OCI-LY7 (cell line): Measurements from ENCODE around the gene TEDC1. TPM values are rescaled to one million over a fixed set of nuclear protein-coding genes. Genes with fewer than 3 reads are reported as not detected.

Source experiments
- BruUV-seq: library from RNA; stranded (reverse); fragments of 400-500 nt; replicated peaks from 2 replicates; lab custom pipeline; 2021; lab: Mats Ljungman, UMichigan
- CTCF ChIA-PET: fragments of 300-600 bp; sonication (Branson Sonifier 250); formaldehyde crosslinking; loops from one replicate; lab custom pipeline; 2022; ENCODE audit warnings: antibody characterized with exemption; ENCODE audit not compliant: unreplicated experiment; lab: Charles Lee
- POLR2A ChIA-PET: fragments of 300-600 bp; sonication (Branson Sonifier 250); formaldehyde crosslinking; loops from one replicate; lab custom pipeline; 2022; ENCODE audit warnings: antibody characterized with exemption; lab: Charles Lee
- DNase-seq: peaks from one replicate; pipeline ENCODE4 v3.0.0-alpha.2; 2015; ENCODE audit warnings: low spot score
- H2AFZ ChIP-seq: fragments of 200-600 bp; sonication (generic), shearing (Covaris generic); 2 replicates; pipeline ENCODE4 v1.6.1; 2014; ENCODE audit warnings: mild to moderate bottlenecking, antibody characterized with exemption, low read length, moderate library complexity
- H3K27ac ChIP-seq: fragments of 200-600 bp; sonication (generic); 2 replicates; pipeline ENCODE4 v1.5.1; 2014; ENCODE audit warnings: mixed run types, low read depth, mild to moderate bottlenecking, moderate library complexity, low read length, inconsistent platforms; ENCODE audit not compliant: poor library complexity, severe bottlenecking
- H3K36me3 ChIP-seq: fragments of 200-600 bp; sonication (generic); 2 replicates; pipeline ENCODE4 v1.6.1; 2014; ENCODE audit warnings: mild to moderate bottlenecking, antibody characterized with exemption, low read length, moderate library complexity, mixed read lengths; ENCODE audit not compliant: insufficient read depth
- H3K4me1 ChIP-seq: fragments of 200-600 bp; sonication (generic); 2 replicates; pipeline ENCODE4 v1.5.1; 2014; ENCODE audit warnings: mild to moderate bottlenecking, low read length; ENCODE audit not compliant: insufficient read depth, poor library complexity, severe bottlenecking
- H3K4me2 ChIP-seq: fragments of 200-600 bp; sonication (generic); 2 replicates; pipeline ENCODE4 v1.6.1; 2014; ENCODE audit warnings: mild to moderate bottlenecking, low read length
- H3K4me3 ChIP-seq: fragments of 200-600 bp; sonication (generic); 2 replicates; pipeline ENCODE4 v1.5.1; 2014; ENCODE audit warnings: mild to moderate bottlenecking, low read depth, low read length; ENCODE audit not compliant: poor library complexity, severe bottlenecking
- H3K79me2 ChIP-seq: fragments of 200-600 bp; sonication (generic); 2 replicates; pipeline ENCODE4 v1.6.1; 2016; ENCODE audit warnings: low read depth, mild to moderate bottlenecking, low read length, moderate library complexity, mixed read lengths; ENCODE audit not compliant: insufficient read depth
- H3K9me2 ChIP-seq: fragments of 200-600 bp; sonication (generic); 2 replicates; pipeline ENCODE4 v1.6.1; 2016; ENCODE audit warnings: mild to moderate bottlenecking, low read length, mixed read lengths; ENCODE audit not compliant: insufficient read depth
- H3K9me3 ChIP-seq: fragments of 200-600 bp; sonication (generic); 2 replicates; pipeline ENCODE4 v1.6.1; 2014; ENCODE audit warnings: mild to moderate bottlenecking, mixed run types, low read length, mixed read lengths
- H4K20me1 ChIP-seq: fragments of 200-600 bp; sonication (generic); 2 replicates; pipeline ENCODE4 v1.6.1; 2014; ENCODE audit warnings: mild to moderate bottlenecking, antibody characterized with exemption, low read length, moderate library complexity, mixed read lengths; ENCODE audit not compliant: insufficient read depth
- EZH2phosphoT487 ChIP-seq: fragments of 200-600 bp; sonication (generic); IDR thresholded peaks from 2 replicates; pipeline ENCODE4 v1.6.1; 2018; ENCODE audit warnings: low read depth, borderline replicate concordance, mild to moderate bottlenecking, mixed run types, antibody characterized with exemption, low read length, moderate library complexity, mixed read lengths
- intact Hi-C: fragments of 100-400 bp; cut with micrococcal nuclease; formaldehyde crosslinking; loops from one replicate; pipeline ENCODE4 v1.10.0; 2022; ENCODE audit not compliant: unreplicated experiment
- total RNA-seq, 2 experiments: library from RNA; depleted of rRNA in 1 of 2; stranded (reverse); fragments of >200 nt in 1 of 2; shearing (Covaris generic) in 1 of 2; gene quantifications; 2 replicates each; pipeline ENCODE4 v1.2.3, GENCODE V29; 2014 to 2022
- TF ChIP-seq, protein P1 (sequence below): fragments of 200-600 bp; sonication (generic); conservative IDR thresholded peaks from 2 replicates; pipeline ENCODE4 v1.5.1; 2014; ENCODE audit warnings: mild to moderate bottlenecking, antibody characterized with exemption, low read length, moderate library complexity, mixed read lengths

Gene TEDC1
- total RNA-seq, 2 experiments from 2014 or later, result 53.2 to 55.8 TPM

DNA sequence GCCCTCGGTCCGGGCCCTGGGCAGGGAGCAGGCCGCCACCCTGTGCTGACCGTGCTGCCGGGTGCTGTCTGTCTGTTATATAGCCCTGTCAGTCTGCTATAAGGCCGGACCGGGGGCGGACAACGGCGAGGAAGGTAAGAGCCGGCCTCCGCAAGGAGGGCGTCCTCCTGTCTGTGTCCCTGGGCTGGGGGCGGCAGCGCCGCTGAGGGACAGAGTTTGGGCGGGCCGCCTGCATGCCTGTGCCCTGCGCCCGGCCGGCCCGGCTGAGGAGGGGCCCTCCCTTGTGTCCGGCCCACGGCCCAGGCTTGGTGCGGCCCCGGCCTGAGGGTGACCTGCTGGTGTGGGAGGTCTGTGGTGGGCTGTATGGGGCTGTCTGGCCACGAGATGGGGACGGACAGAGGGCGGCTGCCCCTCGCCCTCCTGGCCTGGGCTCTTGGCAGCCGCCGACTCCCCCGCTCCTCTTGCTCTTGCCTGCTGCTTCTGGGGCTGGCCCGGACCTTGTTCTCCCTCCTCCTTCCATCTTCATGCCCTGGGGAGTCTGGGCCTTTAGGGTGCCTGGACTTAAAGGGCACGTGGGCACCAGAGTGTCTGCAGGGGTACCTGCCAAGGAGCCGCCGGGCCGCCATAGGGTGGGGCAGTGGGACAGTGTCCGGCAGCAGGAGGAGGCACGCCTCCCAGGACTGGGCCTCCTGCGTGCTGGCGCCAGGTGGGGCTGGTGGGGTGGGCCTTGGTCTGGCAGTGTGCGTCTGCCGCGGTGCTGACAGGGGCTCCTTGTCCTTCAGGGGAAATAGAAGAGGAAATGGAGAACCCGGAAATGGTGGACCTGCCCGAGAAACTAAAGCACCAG is 41.5 kb upstream of the TEDC1 start:
- no peak for DNase-seq
- intact Hi-C loops, result no loop called here
- Histone ChIP-seq H2AFZ (no peak overlapping the region), H4K20me1 (no peaks in the 10 kb centered on the region), H3K36me3 (peaks cover 50% of the 10 kb centered on the region), H3K4me3 (no peak overlapping the region), H3K9me2 (no peaks in the 10 kb centered on the region), H3K27ac (no peak overlapping the region), H3K79me2 (no peaks in the 10 kb centered on the region), H3K9me3 (no peaks in the 10 kb centered on the region), H3K4me2 (no peak overlapping the region), H3K4me1 (no peaks in the 10 kb centered on the region)
- no TSS peak for BruUV-seq
- ChIA-PET POLR2A (no interaction called here), CTCF (no interaction called here)
- TF ChIP-seq EZH2phosphoT487, result no peak
- TF ChIP-seq, protein P1, sequence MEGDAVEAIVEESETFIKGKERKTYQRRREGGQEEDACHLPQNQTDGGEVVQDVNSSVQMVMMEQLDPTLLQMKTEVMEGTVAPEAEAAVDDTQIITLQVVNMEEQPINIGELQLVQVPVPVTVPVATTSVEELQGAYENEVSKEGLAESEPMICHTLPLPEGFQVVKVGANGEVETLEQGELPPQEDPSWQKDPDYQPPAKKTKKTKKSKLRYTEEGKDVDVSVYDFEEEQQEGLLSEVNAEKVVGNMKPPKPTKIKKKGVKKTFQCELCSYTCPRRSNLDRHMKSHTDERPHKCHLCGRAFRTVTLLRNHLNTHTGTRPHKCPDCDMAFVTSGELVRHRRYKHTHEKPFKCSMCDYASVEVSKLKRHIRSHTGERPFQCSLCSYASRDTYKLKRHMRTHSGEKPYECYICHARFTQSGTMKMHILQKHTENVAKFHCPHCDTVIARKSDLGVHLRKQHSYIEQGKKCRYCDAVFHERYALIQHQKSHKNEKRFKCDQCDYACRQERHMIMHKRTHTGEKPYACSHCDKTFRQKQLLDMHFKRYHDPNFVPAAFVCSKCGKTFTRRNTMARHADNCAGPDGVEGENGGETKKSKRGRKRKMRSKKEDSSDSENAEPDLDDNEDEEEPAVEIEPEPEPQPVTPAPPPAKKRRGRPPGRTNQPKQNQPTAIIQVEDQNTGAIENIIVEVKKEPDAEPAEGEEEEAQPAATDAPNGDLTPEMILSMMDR, result no peak

DNA sequence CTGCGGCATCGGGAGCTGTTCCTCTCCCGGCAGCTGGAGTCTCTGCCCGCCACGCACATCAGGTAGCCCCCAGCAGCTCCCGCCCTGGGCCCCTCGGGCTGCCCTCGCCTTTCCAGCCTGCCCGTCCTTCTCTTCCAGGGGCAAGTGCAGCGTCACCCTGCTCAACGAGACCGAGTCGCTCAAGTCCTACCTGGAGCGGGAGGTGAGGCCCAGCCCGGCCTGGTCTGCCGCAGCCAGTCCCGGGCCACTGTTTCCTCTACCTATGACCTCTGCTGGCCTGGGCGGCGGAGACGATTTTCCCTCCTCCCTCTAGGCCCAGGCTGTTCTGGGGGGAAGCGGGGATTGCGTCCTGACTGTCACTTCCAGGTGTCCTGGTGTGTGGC is 40.9 kb upstream of the TEDC1 start:
- H3K4me2 ChIP-seq, result no peak overlapping the region
- no peaks in the 10 kb centered on the region for H3K9me2 ChIP-seq
- H3K4me1 ChIP-seq, result no peaks in the 10 kb centered on the region
- no peaks in the 10 kb centered on the region for H3K79me2 ChIP-seq
- no peak for DNase-seq
- no TSS peak for BruUV-seq
- ChIA-PET POLR2A (no interaction called here), CTCF (no interaction called here)
- H3K9me3 ChIP-seq, result no peaks in the 10 kb centered on the region
- TF ChIP-seq, protein P1, result no peak
- no peak for TF ChIP-seq EZH2phosphoT487
- H3K27ac ChIP-seq, result no peak overlapping the region
- intact Hi-C loops, result no loop called here
- no peak overlapping the region for H3K4me3 ChIP-seq
- H3K36me3 ChIP-seq, result peaks cover 56% of the 10 kb centered on the region
- no peaks in the 10 kb centered on the region for H4K20me1 ChIP-seq
- H2AFZ ChIP-seq, result no peak overlapping the region
